A549 (cell line): ENCODE results near the gene ZDHHC22. TPM values are rescaled to one million over a fixed set of nuclear protein-coding genes. Genes with fewer than 3 reads are reported as not detected.
"Not testable (repeated sequence)": the region's sequence is repeated elsewhere in the genome, so short reads cannot be mapped to it uniquely, and the experiment has no call there.

Experiments used
- ATAC-seq, 2 experiments: fragments of 200-7000 bp in 1 of 2; fragments of >200 bp in 1 of 2; cut with Nextera tagmentation in 1 of 2; cut with Tn5 transposase in 1 of 2; 3 replicates each; pipeline versions ENCODE4 v1.8.0 to v1.9.1; 2018 to 2020; ENCODE audit warnings: mild to moderate bottlenecking in 1 of 2, moderate library complexity in 1 of 2
- CTCF ChIA-PET: fragments of 300-600 bp; sonication (Branson Sonifier 250); formaldehyde crosslinking; extraction: SDS; loops from one replicate; lab custom pipeline; 2021; ENCODE audit warnings: antibody characterized with exemption, inconsistent platforms; lab: Yijun Ruan, JAX
- POLR2A ChIA-PET: fragments of 350-600 bp; formaldehyde crosslinking; extraction: SDS; loops from one replicate; lab custom pipeline; 2021; ENCODE audit warnings: antibody characterized with exemption, inconsistent platforms; lab: Yijun Ruan, JAX
- DNase-seq, 2 experiments: peaks; one replicate each; pipeline versions ENCODE4 v3.0.0 to v3.0.0-alpha.2; 2011 to 2016; ENCODE audit warnings: low read depth in 1 of 2, low spot score in 1 of 2
- FAIRE-seq: peaks from 2 replicates; lab custom pipeline; 2011; peaks lifted over from hg19 to GRCh38; lab: Jason Lieb, UNC
- H3K27ac ChIP-seq, 2 experiments: fragments of >200 bp; sonication (Bioruptor Twin); formaldehyde crosslinking; 3 replicates each; pipeline ENCODE4 v1.5.1; 2016 to 2017
- H3K4me1 ChIP-seq: fragments of >200 bp; sonication (Bioruptor Twin); formaldehyde crosslinking; 3 replicates; pipeline ENCODE4 v1.6.1; 2016
- H3K4me2 ChIP-seq: fragments of >200 bp; sonication (Bioruptor Twin); formaldehyde crosslinking; 3 replicates; pipeline ENCODE4 v1.6.1; 2016
- H3K4me3 ChIP-seq: fragments of >200 bp; sonication (Bioruptor Twin); formaldehyde crosslinking; 3 replicates; pipeline ENCODE4 v1.5.1; 2016
- H3K9me3 ChIP-seq: fragments of >200 bp; sonication (Bioruptor Twin); formaldehyde crosslinking; 3 replicates; pipeline ENCODE4 v1.6.1; 2016
- CBX8 ChIP-seq: fragments of 200-600 bp; sonication (generic); IDR thresholded peaks from 2 replicates; pipeline ENCODE4 v1.6.1; 2016
- CHD4 ChIP-seq: fragments of 200-600 bp; sonication (generic); IDR thresholded peaks from 2 replicates; pipeline ENCODE4 v1.6.1; 2016; ENCODE audit warnings: antibody characterized with exemption, mild to moderate bottlenecking, borderline replicate concordance
- EHF ChIP-seq: fragments of 250-450 bp; sonication (Bioruptor Pico); IDR thresholded peaks from 2 replicates; pipeline ENCODE4 v1.5.0; 2020; ENCODE audit warnings: mild to moderate bottlenecking
- ELK1 ChIP-seq: fragments of 150-350 bp; IDR thresholded peaks from 2 replicates; pipeline ENCODE4 v1.6.1; 2014; ENCODE audit warnings: low read depth, mild to moderate bottlenecking, low read length
- ESRRA ChIP-seq: fragments of 150-350 bp; IDR thresholded peaks from 2 replicates; pipeline ENCODE4 v1.6.1; 2014; ENCODE audit warnings: mild to moderate bottlenecking, low read length, borderline replicate concordance
- FOXS1 ChIP-seq: fragments of 250-450 bp; sonication (Bioruptor Pico); IDR thresholded peaks from 2 replicates; pipeline ENCODE4 v1.5.0; 2020; ENCODE audit warnings: mild to moderate bottlenecking, moderate library complexity
- GATA3 ChIP-seq: IDR thresholded peaks from 2 replicates; pipeline ENCODE4 v1.6.1; 2012; ENCODE audit warnings: borderline replicate concordance
- HDAC2 ChIP-seq: fragments of 200-600 bp; sonication (generic); IDR thresholded peaks from 2 replicates; pipeline ENCODE4 v1.6.1; 2016
- KDM1A ChIP-seq: fragments of 200-600 bp; sonication (generic); IDR thresholded peaks from 2 replicates; pipeline ENCODE4 v1.6.1; 2016; ENCODE audit warnings: low read depth, mild to moderate bottlenecking
- MAFK ChIP-seq: fragments of 450-650 bp; IDR thresholded peaks from 2 replicates; pipeline ENCODE4 v1.6.1; 2014; ENCODE audit not compliant: partially characterized antibody
- MYC ChIP-seq: IDR thresholded peaks from 2 replicates; pipeline ENCODE4 v1.6.1; 2012; ENCODE audit warnings: mild to moderate bottlenecking, inconsistent platforms, low read length, improper control_type of control experiment, borderline replicate concordance
- NPAS2 ChIP-seq: fragments of 250-450 bp; sonication (Bioruptor Pico); IDR thresholded peaks from 2 replicates; pipeline ENCODE4 v1.8.0; 2022; ENCODE audit warnings: mild to moderate bottlenecking, moderate library complexity, borderline replicate concordance
- PBX3 ChIP-seq: IDR thresholded peaks from 2 replicates; pipeline ENCODE4 v1.6.1; 2012
- POLR2AphosphoS2 ChIP-seq: conservative IDR thresholded peaks from 2 replicates; pipeline ENCODE4 v1.6.1; 2012; ENCODE audit warnings: low read length, improper control_type of control experiment, inconsistent platforms
- REST ChIP-seq: fragments of 200-600 bp; sonication (generic); IDR thresholded peaks from 2 replicates; pipeline ENCODE4 v1.6.1; 2016; ENCODE audit warnings: antibody characterized with exemption, mild to moderate bottlenecking, moderate library complexity
- RFX5 ChIP-seq: fragments of 450-650 bp; IDR thresholded peaks from 2 replicates; pipeline ENCODE4 v1.7.1; 2014; ENCODE audit warnings: antibody characterized with exemption, mild to moderate bottlenecking, moderate library complexity
- TP53 ChIP-seq: fragments of 250-450 bp; sonication (Bioruptor Pico); IDR thresholded peaks from 2 replicates; pipeline ENCODE4 v1.5.0; 2021; ENCODE audit warnings: mild to moderate bottlenecking, moderate library complexity
- WGBS: methylation state at CpG from one replicate; pipeline ENCODE4 v1.1.6; 2017; ENCODE audit errors: missing lambda C conversion rate; 5-methylcytosine and 5-hydroxymethylcytosine counted together
- polyA plus RNA-seq, 4 experiments: library from polyadenylated mRNA; depleted of rRNA in 3 of 4; stranded (reverse); fragments of >200 nt; fragmentation: RNase III in 1 of 4; extraction: RNeasy Plus Mini Kit Qiagen cat#74134 plus additional on column Dnase treatment in 1 of 4; gene quantifications; 2 replicates in 3 of 4; 3 replicates in 1 of 4; pipeline ENCODE4 v1.2.3, GENCODE V29; 2011 to 2017
- TF ChIP-seq, protein P1 (sequence below): fragments of >200 bp; sonication (Bioruptor Twin); formaldehyde crosslinking; IDR thresholded peaks from 2 replicates; pipeline ENCODE4 v1.6.1; 2016
- TF ChIP-seq, protein P2 (sequence below): IDR thresholded peaks from 2 replicates; pipeline ENCODE4 v1.6.1; 2012; ENCODE audit warnings: low read depth, borderline replicate concordance

Gene ZDHHC22
- polyA plus RNA-seq, 2 of the 4 experiments (the other 2 are of a cell fraction): 0.04 to 0.23 TPM

- TF ChIP-seq REST: no peak
- no peak for TF ChIP-seq MYC
- TF ChIP-seq RFX5: no peak
- no peak for TF ChIP-seq NPAS2 (CRISPR knock-in tag)
- no peak for TF ChIP-seq EHF (CRISPR knock-in tag)
Observed at GRCh38 chr14:77175843-77176242, 34.3 kb upstream of the ZDHHC22 start (continued).

DNA sequence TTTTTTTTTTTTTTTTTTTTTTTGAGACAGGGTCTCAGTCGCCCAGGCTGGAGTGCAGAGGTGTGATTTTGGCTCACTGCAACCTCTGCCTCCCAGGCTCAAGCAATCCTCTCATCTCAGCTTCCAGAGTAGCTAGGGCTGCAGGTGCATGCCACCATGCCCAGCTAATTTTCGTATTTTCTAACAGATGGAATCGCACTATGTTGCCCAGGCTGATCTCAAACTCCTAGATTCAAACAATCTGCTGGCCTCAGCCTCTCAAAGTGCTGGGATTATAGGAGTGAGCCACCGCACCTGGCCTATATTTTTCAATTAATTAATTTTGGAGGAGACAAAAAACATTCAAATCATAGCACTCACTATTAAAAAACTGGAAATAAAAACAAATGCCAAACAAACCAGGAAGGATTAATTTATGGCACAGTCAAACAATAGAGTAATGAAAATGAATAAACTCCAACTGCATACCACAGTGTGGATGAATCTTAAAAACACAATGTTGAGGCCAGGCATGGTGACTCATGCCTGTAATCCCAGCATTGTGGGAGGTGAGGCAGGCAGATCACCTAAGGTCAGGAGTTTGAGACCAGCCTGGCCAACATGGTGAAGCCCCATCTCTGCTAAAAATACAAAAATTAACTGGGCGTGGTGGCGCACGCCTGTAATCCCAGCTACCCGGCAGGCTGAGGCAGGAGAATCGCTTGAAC is 32.5 kb upstream of the ZDHHC22 start:
- H3K4me1 ChIP-seq, H3K4me2 ChIP-seq, H3K27ac ChIP-seq, DNase-seq, H3K4me3 ChIP-seq, POLR2A ChIA-PET, ATAC-seq, FAIRE-seq: not testable (repeated sequence)
- CTCF ChIA-PET: interaction anchor here (2.8 kb wide), 1 partner anchor 22 kb away, joined by 12 read pairs; no protein-coding TSS in a partner anchor
- WGBS: 73% methylated on average over 9 of the region's 9 CpGs
- peaks cover 19% of the 10 kb centered on the region for H3K9me3 ChIP-seq

- CTCF ChIA-PET: interaction anchor here (1.4 to 2.8 kb wide), 4 partner anchors 21 to 148 kb away, joined by 4 to 12 read pairs (median 6); partner anchors contain the start of genes GSTZ1 and POMT2
- ATAC-seq (no peak), DNase-seq (no peak), FAIRE-seq (no peak)
- Histone ChIP-seq H3K9me3 (peaks cover 23% of the 10 kb centered on the region), H3K4me2 (no peak overlapping the region), H3K4me1 (no peaks in the 10 kb centered on the region), H3K27ac (no peak overlapping the region), H3K4me3 (no peak overlapping the region)
- TF ChIP-seq ELK1 (no peak), PBX3 (no peak), ESRRA (no peak), HDAC2 (no peak), GATA3 (no peak), POLR2AphosphoS2 (no peak), MAFK (no peak), TP53 (CRISPR knock-in tag) (no peak), CHD4 (no peak), CBX8 (no peak), KDM1A (no peak), FOXS1 (no peak)
- TF ChIP-seq, protein P1, sequence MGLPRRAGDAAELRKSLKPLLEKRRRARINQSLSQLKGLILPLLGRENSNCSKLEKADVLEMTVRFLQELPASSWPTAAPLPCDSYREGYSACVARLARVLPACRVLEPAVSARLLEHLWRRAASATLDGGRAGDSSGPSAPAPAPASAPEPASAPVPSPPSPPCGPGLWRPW: no peak
- TF ChIP-seq, protein P2, sequence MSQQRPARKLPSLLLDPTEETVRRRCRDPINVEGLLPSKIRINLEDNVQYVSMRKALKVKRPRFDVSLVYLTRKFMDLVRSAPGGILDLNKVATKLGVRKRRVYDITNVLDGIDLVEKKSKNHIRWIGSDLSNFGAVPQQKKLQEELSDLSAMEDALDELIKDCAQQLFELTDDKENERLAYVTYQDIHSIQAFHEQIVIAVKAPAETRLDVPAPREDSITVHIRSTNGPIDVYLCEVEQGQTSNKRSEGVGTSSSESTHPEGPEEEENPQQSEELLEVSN: no peak
- WGBS: 49% methylated on average over 5 of the region's 5 CpGs
- POLR2A ChIA-PET: no interaction called here
Observed at GRCh38 chr14:77172916-77173315, 31.3 kb upstream of the ZDHHC22 start.
